ENCODE data around the gene C15orf40.
"Not testable (repeated sequence)": the region's sequence is repeated elsewhere in the genome, so short reads cannot be mapped to it uniquely, and the experiment has no call there.

The C15orf40 gene

DNA sequence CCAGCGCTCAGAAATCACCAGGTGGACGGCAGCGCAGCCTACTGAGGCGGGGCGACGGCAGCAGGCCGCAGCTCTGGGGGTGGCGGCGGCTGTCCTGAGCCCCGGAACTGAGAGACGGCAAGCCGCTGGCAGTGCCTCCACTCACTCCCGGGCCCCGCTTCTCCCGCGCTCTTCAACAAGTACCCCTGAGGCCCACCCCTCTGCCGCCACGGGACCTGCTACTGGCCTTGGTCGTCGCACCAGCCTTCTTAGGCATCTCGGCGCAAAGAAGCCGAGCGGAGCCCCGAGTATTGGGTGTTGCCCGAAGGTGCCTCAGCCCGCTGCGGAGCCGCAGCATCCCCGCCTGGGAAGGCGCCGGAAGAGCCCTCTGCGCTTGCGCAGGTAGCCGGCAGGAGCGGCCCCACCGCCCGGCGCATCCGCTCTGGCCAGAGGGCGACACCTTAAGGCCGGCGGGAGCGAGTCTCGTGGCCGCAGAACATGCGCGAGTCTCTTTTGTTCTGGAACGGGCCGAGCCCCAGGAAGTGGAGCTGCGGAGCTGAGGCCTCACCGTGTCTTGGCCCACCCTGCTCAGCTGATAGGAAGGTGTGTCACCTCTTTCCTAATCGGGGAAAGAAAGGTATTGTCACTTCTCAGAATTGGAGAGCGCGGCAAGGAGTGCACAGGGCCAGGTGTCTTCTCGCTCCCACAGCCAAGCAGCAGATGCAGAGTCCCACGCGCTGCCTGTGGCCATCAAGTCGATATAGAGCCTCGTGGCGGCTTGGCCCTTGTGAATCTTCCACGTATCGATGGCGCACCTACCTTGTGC is at the start of gene C15orf40:
TSS of gene C15orf40 (minus strand) at position 369 of the 805 bp plus-strand sequence. CDS start at position 337, 32 bp downstream.
- in situ Hi-C loops (cut with MboI; ENCODE audit: low sequenced_read_pairs): no loop called here

DNA sequence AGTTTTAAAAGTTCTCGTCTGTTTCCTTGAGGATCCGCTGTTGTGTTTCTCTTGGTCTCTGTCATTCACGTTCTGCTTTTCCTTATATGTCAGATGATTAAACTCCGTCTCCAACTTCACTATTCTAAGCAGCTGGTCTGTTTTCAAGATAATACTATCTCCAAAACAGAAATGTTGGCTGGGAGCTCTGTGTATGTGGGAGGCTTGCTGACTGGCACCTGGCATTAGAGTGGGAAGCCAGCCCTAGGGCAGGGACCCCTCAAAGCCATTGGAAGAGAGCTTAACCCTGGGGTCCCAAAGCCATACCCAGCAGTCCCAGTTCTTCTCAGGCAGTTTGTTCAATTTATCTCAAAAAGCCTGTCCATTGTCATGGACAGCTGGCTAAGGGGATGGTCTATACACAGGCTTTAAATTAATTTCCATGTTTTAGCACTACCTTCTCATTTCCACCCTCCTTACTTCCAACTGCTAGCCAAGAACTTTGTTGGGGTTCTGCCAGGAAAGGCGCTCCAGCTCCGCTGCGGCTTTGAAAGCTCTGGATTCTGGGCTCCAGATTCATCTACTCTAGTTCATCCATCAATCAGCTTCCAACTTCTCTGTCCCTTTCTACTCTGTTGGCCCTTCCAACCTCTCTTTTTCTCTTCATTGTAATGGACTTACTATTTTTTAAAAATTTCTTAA is 46.4 kb upstream of the C15orf40 start:
- in situ Hi-C loops (cut with MboI; ENCODE audit: low sequenced_read_pairs): no loop called here

DNA sequence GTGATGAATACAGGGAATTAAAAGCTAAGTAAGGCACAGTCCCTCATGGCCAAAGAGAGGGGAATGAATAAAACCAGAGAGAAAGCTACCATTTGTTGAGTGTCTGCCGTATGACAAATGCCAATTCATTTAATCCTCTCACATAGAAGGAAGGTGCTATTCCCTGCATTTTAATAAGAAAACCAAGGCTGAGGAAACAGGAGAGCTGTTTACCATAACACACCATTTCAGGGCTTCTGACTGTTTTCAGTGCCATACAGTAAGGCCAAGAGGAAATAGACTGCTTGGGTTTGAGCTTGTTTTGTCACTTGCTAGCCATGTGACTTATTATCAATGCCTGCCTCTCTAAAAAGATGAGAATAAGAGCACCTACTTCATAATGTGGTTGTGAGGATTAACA is 45.6 kb upstream of the C15orf40 start:
- in situ Hi-C loops (cut with MboI; ENCODE audit: low sequenced_read_pairs): no loop called here

DNA sequence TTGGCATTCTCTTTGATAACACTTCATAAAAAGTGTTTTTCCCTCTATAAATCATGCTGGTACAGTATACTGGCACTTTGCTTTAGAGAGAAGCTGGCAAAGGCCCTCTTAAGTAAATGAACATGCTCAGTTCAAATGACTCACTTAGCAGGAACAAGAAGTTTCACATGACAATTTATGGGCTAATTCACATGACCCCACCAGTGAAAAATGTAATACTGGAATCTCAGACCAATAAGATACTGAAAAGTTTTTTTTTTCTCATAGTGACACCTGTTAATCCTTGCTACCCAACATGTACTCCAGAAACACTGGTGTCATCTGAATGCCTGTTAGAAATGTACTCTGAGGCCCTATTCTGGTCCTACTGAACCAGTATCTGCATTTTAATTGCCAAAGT is 41.7 kb upstream of the C15orf40 start:
- in situ Hi-C loops (cut with MboI; ENCODE audit: low sequenced_read_pairs): no loop called here

DNA sequence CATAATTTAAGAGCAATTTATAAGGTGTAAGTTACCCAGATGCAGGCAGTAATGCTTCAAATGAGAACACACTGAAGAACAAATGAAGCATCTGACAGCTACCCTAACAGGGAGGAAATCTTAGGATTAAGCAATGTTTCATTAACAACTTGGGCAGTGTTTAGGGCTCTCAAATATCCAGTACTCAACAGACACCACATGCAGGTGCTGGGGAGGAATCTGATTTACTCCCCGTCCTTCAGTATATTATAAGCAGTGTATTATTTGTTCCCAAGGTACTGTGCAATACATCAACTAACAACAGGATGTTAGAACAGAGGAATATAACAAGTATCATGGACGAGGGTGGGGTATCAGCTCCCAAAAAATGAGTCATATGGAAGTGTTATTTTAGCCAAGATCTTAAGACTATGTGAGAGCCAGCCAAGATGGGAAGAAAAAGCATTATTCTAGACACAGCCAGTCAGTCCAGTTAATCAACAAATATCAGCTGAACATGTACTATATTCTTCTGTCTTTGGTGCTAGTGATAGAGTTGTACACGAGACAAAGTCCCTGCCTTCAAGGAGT is 35.2 kb upstream of the C15orf40 start:
- in situ Hi-C loops (cut with MboI; ENCODE audit: low sequenced_read_pairs): no loop called here

DNA sequence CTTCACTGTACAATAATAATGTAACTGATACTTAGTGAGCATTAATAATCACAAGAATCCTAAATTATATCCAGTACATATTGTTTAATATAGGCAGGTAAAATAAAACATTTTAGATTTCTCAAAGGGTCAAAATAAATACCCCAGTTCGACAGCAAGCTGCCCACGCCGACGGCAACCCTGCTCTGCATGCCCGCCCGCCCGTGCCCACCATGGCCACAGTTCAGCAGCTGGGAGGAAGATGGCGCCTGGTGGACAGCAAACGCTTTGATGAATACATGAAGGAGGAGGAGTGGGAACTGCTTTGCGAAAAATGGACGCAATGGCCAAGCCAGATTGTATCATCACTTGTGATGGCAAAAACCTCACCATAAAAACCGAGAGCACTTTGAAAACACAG is 32.7 kb upstream of the C15orf40 start:
- in situ Hi-C loops (cut with MboI; ENCODE audit: low sequenced_read_pairs): no loop called here

DNA sequence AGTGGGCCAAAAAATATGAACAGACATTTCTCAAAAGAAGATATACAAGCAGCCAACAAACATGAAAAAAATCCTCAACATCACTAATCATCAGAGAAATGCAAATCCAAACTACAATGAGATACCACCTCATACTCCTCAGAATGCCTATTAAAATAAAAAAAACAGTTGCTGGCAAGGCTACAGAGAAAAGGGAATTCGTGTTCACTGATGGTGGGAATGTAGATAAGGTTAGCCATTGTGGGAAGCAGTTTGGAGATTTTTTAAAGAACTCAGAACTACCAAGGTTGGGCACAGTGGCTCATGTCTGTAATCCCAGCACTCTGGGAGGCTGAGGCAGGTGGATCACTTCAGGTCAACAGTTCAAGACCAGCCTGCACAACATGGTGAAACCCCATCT is 27.8 kb upstream of the C15orf40 start:
- in situ Hi-C loops (cut with MboI; ENCODE audit: low sequenced_read_pairs): no loop called here

DNA sequence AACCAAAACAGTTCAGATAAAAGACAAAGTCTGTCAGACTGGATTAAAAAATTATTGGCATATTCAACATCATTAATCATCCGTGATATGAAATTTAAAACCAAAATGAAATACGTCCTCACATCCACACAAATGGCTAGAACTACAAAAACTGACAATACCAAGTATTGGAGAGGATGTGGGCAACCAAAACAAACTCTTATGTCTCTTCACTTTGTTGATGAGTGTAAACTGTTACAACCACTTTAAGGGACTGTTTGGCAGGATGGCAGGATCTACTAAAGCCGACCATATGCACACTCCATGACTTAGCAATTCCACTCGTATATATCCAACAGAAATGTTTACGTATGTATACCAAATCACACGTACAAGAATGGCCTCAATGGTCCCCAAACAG is 24.8 kb upstream of the C15orf40 start:
- in situ Hi-C loops (cut with MboI; ENCODE audit: low sequenced_read_pairs): no loop called here

DNA sequence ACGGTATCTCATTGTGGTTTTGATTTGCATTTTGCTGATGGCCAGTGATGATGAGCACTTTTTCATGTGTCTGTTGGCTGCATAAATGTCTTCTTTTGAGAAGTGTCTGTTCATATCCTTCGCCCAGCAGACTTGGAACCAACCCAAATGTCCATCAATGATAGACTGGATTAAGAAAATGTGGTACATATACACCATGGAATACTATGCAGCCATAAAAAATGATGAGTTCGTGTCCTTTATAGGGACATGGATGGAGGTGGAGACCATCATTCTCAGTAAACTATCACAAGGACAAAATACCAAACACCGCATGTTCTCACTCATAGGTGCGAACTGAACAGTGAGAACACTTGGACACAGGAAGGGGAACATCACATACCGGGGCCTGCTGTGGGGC is 19.8 kb upstream of the C15orf40 start:
- in situ Hi-C loops (cut with MboI; ENCODE audit: low sequenced_read_pairs): not testable (repeated sequence)

DNA sequence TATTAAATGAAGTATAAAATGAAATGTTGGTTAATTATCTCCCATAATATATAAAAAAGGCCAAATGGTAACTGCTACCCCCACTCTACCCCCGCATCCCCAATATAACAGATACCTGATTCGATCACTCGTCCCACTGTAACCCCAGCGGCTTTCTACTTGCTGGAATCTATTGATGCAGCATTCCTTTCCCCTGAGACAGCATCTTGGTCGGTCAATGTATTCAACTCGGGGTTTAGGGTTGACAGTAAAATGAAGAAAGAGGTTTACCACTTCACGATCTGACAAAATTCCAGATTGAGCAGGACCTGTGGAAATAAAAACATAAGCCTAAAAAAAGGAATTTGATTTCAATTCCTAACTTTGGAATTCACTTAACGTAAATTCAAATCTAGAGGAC is 18.6 kb upstream of the C15orf40 start:
- in situ Hi-C loops (cut with MboI; ENCODE audit: low sequenced_read_pairs): no loop called here

DNA sequence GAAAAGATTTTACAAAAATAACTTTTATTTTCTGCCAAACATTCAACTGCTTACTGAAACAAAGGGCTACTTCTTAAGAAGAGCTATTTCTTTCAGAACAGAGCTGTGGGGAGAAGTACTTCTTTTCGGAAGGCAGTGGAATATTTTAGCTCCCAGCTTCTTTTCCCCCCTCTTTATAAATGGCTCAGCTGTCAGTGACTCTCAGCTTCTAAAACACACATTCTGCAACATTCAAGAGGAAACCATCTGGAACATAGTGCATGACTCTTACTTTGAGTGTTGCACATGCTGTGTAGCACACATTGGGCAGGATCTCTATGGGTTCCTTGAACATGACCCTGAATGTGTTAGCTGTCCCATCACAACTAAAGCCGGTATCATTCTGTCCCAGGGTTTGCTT is 7.0 kb upstream of the C15orf40 start:
- in situ Hi-C loops (cut with MboI; ENCODE audit: low sequenced_read_pairs): no loop called here

DNA sequence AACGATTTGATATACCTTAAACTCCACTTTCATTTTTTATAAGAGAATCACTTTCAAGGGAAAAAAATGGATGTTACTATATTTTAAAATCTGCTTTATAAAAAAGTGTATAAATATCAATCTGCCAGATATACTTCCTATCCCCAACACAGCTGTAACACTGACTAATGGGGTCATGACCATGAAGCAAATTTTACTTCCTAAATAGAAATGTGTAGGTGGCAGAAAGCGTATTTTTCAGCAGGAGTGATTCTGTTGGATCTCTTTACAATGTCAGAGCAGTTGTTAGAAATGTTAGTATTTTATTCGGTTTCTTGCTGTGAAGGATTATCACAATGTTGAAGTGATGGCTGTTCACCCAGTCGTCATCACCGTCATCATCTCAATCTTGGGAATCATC is 5.5 kb upstream of the C15orf40 start:
- in situ Hi-C loops (cut with MboI; ENCODE audit: low sequenced_read_pairs): no loop called here

DNA sequence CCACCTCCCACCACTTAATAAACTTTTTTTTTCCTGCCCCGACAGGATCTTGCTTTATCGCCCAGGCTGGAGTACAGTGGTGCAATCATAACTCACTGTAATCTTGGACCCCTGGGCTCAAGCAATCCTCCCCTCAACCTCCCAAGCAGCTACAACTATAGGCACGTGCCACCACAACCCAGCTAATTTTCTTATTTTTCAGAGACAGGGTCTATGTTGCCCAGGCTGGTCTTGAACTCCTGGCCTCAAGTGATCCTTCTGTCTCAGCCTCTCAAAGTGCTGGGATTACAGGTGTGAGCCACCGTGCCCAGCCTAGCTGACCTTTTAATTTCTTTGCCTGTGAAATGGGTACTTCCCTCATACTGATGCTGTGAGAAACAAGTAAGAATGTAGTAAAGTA is 3.9 kb upstream of the C15orf40 start:
- in situ Hi-C loops (cut with MboI; ENCODE audit: low sequenced_read_pairs): no loop called here

DNA sequence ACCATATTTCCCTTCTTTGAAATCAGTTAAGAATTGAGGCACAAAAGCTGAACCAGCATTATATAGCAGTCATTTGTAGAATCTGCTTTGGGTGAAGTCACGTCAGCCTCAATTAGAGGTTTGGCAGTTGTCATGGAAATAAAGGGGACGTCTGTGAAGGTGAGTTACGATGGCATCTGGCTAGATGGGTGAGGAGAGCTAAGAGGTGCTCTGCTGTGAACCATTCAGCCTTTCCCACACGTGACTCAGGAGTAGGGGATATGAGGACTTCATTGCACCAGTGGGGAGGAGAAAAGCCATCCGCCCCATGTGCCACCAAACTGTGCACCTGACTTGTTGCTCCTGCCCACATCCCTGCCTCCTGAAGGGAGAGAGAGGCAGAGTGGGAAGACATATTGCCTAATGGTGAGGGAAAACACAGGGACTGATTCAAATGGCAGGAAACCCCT is 2.8 kb upstream of the C15orf40 start:
- in situ Hi-C loops (cut with MboI; ENCODE audit: low sequenced_read_pairs): no loop called here

DNA sequence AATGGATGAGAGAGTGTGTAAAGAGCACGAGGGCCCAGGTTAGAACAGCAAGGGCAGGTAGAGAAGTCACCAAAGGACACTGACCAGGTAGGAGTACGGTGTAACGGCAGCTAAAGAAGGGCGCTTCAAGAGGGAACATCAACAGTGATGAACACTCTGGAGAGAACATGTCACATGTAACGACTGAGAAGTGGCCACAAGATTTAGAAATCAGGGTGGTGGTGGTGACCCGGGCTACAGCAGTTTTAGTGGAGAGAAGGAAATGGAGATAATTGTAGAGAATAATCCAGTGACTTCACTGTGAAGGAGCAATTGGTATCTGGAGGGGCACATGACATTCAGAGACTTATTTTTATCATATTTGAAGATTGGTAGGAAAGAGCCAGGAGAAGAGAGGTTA is 1.2 kb upstream of the C15orf40 start:
- in situ Hi-C loops (cut with MboI; ENCODE audit: low sequenced_read_pairs): no loop called here

DNA sequence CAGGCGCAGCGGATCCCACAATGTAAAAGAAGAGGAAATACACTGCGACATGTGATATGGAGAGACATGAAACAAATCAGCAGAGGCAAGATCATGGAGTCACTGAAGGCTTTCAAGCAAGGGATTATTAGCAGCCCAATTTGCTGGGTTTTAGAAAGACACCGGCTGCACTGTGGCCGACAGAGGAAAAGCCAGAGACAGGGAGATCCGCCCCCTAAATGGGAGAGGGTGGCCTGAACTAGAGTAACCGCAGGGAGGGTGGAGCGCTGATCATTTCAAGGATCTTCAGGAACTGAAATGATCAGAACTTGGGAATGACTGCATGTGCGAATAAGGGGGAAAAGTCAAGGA is 612 bp upstream of the C15orf40 start:
- in situ Hi-C loops (cut with MboI; ENCODE audit: low sequenced_read_pairs): no loop called here

DNA sequence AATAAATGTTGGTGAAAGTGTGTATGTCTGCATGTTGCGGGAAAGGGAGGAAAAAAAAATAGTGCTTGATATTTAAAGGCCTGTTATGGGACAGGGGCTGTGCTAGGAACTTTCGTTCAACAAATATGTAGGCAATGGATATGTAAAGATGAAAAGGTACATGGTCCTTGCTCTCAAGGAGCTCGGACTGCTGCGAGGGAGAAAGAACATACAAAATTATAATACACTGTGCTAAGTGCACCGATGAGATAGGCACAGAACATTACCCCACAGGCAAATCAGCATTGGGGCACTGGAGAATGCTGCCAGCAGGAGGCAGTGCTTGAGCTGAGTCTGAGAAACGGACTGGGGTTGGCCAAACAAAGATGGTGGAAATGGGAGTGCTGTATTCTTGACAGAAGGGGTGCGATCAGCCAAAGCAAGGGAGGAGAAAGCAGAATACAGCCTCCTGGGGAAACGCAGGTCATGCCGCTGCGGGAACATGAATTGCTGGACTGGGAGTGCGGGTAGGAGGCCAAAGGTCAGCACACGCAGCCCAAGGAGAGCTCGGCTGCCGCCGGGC is 649 bp downstream of the C15orf40 start:
- in situ Hi-C loops (cut with MboI; ENCODE audit: low sequenced_read_pairs): no loop called here

DNA sequence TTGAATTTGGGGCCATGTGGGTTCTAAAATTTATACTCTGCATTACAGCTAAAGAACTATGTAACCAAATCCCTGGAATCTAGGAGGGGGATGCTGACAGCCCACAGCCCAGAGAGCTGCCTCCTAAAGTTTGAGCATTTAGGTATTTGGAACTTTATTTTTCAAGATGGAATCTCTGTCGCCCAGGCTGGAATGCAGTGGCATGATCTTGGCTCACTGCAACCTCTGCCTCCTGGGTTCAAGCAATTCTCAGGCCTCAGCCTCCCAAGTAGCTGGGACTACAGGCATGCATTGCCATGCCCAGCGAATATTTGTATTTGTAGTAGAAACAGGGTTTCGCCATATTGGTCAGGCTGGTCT is 10.8 kb downstream of the C15orf40 start:
- in situ Hi-C loops (cut with MboI; ENCODE audit: low sequenced_read_pairs): loop anchor here (10.0 kb wide), 2 partner anchors 166 to 466 kb away; no protein-coding TSS in a partner anchor

DNA sequence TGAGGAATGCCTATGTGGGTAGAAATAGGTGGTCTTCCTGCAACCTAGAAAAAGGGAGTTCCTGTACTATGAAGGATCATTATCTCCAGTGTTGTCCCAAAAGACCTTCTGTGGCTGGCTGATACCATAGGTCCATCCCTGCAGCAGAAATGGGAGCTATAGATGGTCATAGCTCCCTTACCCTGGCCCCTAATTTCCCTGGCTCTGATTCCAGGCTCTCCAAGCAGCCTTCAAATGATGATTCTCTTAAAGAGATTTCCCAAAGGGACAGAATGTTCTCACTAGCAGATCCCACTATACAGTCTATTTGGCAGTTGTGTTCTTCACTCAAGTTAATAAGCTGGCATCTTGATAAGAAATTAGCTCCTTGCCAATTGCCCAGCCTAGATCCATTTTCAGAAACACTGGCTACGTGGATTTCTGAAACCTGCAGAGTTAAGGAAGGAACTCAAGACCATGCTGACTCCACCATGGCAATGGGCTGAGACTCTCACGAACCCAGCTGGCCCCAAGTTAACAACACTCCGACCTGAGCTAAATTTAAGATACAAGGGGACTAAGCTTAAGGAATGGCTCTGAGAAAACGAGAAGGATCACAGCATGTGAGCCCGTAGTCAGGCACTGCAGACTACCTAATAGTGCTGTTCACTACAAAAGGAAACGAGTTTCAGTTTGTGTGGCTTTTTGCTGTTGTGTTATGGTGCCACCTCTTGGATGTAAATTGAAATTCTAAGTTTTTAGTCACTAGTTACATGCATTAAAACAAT is 11.4 kb downstream of the C15orf40 start:
- in situ Hi-C loops (cut with MboI; ENCODE audit: low sequenced_read_pairs): loop anchor here (10.0 kb wide), 2 partner anchors 165 to 465 kb away; no protein-coding TSS in a partner anchor

DNA sequence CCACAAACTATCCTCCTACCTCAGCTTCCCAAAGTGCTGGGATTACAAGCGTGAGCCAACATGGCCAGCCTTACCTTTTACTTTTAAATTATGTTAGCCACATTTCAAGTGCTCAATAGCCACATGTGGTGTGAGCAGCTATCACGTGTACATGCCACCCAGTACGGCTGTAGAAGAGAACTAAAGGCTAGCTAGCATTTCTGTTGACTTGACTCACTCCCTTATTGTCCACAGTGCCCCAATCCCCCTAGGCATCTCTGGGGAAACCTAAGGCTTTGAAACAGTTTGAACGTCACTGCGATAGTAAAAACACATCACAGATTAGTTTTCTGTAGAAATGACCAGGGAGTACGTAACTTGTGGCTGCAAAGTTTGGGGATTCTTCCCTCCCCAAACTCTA is 12.0 kb downstream of the C15orf40 start:
- in situ Hi-C loops (cut with MboI; ENCODE audit: low sequenced_read_pairs): no loop called here

DNA sequence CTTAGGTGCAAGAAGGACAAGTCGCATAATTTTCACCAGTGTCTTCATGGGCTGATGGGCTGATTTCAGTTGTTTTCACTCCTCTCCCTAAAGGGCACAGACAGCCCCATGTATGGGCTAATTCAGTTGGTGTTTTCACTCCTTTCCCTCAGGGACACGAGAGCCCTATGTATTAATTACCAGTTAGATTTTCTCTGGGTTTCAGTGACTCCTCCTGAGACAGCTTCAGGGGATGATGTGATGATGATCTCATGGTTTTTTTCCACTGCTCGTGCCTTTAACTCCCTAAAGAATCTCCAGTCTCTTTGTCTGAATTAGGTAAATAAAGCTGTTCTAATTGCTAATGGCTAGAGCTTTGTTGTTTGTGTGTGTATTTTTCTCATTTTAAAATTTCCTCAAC is 15.5 kb downstream of the C15orf40 start:
- in situ Hi-C loops (cut with MboI; ENCODE audit: low sequenced_read_pairs): no loop called here
